HL-60/S4 treated with phorbol 12-myristate 13-acetate at 8.2 ng/mL for 4 days and 3 days (cell line): ENCODE results near the gene UROS.

ENCODE experiments used
- in situ Hi-C: fragments of 300-500 bp; cut with MboI; formaldehyde crosslinking; loops from 2 replicates; pipeline ENCODE4 v1.15.0; 2022; ENCODE audit warnings: low sequenced_read_pairs

Gene UROS

GRCh38 chr10:125769175-125769574, 53.9 kb downstream of the UROS start:
- in situ Hi-C loops = no loop called here

- in situ Hi-C loops = no loop called here
Measured at GRCh38 chr10:125768219-125768855, 54.7 kb downstream of the UROS start.

- in situ Hi-C loops = no loop called here
Measured at GRCh38 chr10:125766511-125766910, 56.5 kb downstream of the UROS start.

- in situ Hi-C loops = no loop called here
Measured at GRCh38 chr10:125765835-125766234, 57.2 kb downstream of the UROS start.

DNA sequence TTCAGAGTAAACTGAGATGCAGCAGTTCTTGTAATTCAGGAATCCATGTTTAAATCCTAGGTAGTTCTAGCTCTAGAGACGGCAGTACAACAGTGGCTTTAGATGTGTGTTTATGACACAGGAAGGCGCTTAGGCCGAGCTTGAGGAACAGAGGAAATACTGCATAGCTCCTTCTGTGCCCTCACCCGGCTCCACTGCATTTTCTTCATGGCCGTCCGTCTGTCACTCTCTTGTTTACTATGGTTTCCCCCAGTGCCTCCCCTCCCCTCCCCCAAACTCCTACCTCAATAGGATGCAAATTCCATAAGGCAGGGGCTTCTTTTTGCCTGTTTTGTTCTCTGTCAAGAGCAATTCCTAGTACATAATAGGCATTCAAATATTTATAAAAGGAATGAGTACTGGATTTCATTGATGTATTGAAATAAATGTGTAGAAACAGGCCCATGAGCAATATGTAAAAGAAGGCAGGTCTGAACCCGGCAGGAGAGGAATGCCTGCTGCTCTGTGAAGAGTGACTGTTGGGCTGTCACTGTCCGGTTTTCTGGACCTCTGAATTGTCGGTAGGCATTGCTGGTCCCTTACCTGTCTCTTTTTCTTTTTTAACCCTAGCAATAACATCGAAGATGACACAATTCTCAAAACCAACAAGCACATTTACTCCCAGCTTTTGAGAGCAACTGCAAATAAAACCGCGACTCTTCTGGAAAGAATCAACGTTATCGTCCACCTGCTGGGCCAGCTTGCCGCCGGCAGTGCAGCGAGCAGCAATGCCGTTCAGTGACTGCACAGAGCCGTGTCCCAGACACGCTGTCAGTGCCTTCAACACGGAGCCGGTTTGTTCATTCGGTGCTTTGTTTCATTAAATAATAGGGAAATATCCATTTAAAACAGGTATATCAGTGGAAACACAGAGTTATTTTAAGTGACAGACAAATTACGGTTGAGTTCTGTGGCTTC, 60.1 kb downstream of the UROS start:
- in situ Hi-C loops = no loop called here

- in situ Hi-C loops = no loop called here
Measured at GRCh38 chr10:125761961-125762360, 61.1 kb downstream of the UROS start.

DNA sequence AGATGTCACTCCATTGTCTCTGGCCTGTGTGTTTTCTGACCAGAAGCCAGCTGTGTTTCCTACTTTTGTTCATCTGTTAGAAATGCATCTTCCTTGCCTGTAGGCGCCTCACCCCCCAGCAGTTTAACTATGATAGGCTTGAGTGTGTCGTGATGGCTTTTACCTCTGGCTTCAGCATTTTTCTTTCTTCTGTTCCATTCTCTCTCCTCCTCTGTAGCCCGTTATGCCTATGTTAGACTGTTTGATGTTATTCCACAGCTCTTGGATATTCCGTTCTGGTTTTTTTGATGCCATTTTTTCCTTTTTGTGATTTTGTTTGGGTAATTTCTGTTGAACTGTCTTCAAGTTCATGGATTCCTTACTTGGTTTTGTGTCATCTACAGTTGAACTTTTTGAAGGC, 65.3 kb downstream of the UROS start:
- in situ Hi-C loops = no loop called here

GRCh38 chr10:125756853-125757487, 66.1 kb downstream of the UROS start:
- in situ Hi-C loops = no loop called here

DNA sequence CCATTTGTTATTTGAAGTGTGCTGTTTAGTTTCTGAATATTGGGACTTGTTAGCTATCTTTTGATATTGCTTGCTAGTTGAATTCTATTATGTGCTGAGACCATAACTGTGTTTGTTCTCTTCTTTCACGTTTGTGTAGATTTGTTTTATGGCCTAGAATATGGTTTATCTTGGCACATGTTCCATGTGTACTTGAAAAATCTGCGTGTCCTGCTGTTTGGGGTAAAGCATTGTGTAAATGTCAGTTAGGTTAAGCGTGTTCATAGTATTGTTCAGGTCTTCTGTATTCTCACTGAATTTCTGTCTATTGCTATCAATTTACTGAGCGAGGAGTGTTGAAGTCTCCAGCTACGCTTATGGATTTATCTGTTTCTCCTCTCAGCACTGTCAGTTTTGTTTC, 66.9 kb downstream of the UROS start:
- in situ Hi-C loops = no loop called here

- in situ Hi-C loops = no loop called here
Measured at GRCh38 chr10:125747417-125747816, 75.6 kb downstream of the UROS start.

- in situ Hi-C loops = no loop called here
Measured at GRCh38 chr10:125744909-125745308, 78.1 kb downstream of the UROS start.

DNA sequence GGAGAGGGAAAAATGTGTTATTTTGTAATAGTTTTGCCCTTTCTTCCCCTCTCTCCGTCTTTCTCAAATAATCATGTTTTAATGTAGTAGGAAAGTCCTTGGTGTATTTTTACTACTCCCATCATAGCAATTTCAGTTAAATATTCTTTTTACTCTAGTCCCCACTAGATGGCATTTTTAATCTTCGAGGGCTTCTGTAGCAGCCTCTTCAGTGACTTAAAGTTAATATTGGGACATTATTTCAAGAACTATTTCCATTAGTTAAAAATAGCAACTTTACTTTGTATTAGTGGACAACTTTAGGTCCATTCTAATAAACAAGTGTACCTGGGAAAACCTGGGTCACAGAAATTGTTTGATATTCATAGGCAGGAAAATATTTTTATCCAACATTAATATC, 80.6 kb downstream of the UROS start:
- in situ Hi-C loops = no loop called here

DNA sequence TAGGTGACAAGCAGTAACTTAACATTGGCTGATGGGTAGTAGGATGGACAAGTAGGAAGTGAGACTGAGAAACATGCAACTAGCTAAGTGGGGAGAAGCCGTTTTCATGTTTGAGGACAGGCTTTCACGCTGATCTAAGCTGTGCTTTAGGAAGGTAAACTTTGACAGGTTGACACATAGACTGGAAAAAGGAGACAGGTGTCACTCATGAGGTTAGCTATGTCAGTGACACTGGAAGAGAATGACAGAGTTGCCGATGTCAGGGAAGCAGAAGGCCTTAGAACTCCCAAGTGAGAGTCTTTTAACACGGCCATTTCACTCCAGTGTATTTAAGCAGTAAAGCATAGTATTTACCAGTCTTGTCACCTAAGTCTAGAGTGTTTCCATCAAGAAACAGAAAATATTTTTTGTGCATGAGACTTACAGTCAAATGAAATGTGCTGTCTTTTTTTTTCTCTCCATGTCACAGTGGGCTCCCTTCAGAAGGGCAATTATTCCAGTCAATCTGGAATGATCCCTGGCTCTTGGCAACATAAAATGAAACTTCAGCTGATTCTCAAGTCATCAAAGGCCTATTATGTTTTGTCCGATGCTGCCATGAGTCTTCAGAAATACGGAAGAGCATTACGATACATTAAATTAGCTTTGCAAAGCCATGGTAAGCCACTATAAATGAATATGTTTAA, 82.9 kb downstream of the UROS start:
- in situ Hi-C loops = no loop called here
